Fibroblast of peridontal ligament (primary cell): ENCODE data around the gene FXYD5.
"Not testable (repeated sequence)": the region's sequence is repeated elsewhere in the genome, so short reads cannot be mapped to it uniquely, and the experiment has no call there.

Experiments used
- DNase-seq: peaks from one replicate; pipeline ENCODE4 v3.0.0-alpha.2; 2010; ENCODE audit errors: extremely low read depth

The FXYD5 gene

DNA sequence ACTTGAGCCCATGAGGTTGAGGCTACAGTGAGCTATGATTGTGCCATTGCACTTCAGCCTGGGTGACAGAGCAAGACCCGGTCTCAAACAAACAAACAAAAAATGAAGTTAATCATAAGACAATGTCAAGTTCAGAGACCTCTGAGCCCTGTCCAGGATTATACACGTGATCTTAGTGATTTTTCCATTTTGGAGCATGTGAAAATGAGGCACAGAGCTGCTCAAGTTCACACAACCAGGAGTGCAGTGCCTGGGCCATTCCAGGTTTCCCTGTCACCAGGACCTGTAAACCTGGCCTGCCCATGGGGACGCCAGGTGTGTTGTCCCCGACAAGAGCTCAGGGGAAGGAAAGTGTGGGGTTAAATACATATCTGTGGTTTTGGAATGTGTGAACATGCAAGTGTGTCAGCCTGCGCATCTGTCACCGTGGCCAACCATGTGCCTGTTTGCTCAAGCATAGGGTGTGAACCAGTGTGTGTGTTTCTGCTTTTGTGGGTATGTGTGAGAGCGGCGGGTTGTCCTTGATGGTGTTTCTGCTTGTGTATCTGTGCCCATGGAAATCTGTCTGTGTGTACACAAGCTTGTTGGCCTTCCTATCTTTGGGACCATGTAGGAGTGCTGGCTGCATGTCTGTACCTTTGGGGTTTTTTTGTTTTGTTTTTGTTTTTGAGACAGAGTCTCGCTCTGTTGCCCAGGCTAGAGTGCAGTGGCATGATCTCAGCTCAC is 17.4 kb upstream of the FXYD5 start:
- no peak for DNase-seq

DNA sequence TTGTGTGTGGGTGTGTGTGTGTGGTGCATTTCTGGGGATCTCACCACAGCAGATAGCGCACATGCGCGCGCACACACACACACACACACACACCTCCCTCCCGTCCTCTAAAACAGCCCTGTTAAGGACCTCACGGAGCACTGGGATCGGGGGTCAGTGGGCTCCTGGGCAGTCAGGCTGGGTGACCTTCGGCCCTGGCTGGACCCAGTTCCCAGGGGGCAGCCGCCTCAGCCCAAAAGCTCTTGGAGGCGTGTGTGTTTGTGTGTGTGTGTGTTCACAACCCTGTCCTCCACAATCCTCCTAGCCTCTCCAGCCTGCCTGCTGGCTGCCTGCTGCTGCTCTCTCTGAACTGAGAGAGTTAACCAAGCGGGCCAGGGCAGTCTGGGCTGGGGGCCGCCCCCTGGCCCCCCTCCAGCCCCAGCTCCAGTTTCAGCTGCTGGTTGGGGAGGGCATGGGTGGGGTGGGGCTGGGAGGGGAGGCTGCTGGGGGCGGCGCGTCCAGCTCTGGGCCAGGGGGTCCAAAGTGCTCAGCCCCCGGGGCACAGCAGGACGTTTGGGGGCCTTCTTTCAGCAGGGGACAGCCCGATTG is 16.1 kb upstream of the FXYD5 start, which contains the start of gene FXYD1:
FXYD1 (plus strand) TSS at position 520 of the 588 bp plus-strand sequence. CDS start 1,256 bp downstream, outside the sequence.
- DNase-seq: peak; percentile 45

DNA sequence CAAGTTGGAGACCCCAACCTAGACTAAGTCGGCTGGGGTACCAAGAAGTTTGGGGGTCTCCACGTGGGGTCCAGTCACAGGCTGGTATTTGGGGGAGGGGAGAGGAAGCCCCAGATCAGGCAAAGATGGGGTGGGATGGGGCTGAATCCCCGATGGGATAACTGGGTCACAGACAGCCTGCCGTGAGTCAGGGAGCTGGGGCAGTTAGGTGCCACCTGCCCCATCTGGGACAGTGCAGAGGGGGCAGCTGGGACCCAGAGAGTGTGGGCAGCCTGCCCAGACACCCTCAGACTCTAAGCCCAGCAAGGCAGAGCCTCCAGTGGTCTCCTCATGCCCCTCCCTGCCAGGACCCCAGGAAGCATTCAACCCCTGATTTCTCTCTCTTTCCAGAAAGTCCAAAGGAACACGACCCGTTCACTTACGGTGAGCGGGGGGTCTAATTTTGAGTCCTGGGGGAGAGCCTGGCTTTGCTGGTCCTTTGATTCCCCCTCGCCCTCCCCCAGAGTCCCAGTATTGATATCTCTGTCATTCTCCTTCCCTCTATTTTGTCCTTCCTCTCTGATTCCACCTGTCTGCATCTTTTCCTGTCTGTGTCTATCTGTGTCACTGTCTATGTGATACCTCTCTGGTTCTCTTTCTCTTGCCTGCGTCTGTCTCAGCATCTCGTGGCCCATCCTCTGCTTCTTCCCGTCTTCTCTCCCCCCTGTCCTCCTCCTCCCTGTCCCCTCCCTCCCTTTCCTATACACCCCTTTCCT is 14.2 kb upstream of the FXYD5 start:
- DNase-seq: no peak

DNA sequence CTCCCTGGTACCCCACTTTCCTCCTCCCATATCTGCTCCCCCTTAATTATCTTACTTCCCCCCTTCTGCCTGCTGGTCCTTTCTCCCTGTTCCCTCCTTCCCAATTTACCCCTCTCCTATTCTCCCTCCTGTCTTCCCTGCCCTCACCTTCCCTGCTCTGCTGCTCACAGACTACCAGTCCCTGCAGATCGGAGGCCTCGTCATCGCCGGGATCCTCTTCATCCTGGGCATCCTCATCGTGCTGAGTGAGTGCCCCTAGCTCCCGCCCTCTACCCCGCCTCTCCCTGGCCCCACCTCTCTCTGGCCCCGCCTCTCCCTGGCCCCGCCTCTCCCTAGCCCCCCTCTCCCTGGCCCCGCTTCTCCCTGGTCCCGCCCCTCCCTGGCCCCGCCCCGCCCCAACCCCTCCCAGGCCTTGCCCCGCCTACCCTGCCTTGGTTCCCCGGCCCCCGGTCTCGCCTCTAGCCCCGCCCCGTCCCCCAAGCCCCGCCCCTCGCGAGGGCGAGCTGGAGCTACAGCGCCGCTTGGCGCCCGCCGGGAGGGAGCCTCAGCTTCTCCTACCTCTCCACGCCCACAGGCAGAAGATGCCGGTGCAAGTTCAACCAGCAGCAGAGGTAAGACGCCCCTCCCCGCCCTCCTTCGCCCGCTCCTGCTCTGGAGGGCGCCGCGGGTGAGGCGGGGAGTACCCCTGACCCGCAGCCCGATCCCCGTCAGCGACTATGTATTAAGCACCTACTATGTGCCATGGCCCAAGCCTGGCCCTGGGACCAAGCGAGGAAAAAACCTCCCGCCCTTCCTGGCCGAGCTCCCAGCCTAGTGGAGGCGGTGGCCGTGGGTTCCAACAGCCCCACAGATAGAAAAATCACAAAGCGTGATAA is 13.3 kb upstream of the FXYD5 start:
- peak; percentile 76 for DNase-seq

DNA sequence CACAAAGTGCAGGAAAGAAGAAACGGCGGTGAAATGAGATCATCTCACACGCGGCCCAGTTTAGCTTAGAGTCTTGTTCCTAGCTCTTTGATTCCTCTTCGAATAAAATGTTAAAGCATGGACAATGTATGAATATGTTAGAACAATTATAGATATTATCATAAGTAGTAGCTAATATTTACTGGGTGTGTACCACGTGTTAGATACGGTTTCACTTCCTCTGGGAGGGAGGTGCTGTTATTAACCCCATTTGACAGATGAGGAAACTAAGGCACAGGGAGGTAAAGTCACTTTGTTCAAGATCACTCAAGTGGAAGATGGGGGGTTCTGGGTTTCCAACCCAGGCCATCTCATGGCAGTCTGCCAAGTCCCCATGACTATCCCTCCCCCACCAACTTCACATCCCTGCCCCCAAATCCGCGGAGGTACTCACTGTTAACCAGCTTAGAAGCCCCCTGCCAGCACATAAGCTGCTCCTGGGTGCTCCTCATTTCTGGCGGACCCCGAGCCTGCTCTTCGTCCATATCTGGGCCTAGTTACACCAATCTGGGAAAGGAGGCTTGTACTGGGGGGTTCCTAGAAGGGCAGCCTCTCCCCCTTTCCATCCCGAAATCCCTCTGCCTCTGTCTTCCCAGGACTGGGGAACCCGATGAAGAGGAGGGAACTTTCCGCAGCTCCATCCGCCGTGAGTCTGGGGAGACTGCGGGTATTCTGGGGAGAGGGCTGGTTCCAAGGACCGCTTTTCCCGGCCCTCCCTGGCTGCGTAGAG is 12.5 kb upstream of the FXYD5 start:
- no peak for DNase-seq

DNA sequence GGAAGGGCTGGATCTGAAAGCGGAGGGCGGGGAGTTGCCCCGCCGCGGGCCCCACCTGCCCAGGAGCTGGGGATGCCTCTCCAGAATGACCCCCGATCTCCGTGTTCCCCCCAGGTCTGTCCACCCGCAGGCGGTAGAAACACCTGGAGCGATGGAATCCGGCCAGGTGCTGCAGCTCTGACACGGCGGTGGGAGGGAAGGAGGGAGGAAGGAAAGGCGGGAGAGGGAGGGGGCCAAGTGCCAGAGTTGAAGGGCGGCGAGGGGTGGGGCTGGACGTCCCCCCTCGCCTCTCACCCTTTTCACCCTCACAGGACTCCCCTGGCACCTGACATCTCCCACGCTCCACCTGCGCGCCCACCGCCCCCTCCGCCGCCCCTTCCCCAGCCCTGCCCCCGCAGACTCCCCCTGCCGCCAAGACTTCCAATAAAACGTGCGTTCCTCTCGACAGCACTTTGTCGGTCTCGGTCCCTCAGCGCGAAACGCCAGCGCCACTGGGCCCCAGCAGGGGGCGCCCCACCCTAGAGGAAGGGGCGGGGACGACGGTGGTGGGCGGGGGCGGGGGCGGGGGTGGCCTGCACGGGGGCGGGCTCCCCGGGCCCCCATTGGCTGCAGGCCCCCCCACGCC is 11.8 kb upstream of the FXYD5 start:
- DNase-seq: no peak

DNA sequence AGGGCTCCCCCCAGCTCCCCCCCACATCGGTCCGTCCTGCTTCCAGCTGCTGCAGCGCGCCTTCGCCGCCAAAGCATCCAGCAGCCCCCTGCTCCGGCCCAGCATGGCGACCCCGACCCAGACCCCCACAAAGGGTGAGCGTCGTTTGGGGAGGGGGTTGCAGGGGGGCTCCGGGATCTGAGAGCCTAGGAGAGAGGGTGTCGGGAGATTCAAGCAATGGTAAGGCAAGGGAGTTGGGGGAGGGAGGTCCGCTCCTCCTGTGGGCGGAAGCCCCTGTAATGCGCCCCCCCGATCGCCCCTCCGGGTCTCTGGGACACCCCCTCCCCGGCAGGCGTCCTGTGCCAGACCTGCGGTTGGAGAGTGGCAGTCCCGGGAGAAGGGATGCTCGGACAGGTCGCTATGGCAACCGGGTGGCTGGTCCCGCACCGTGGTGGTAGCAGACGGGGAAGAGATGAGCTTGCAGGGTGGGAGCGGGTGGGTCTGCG is 11.3 kb upstream of the FXYD5 start, which contains the start of gene FXYD7:
FXYD7 (plus strand) TSS at position 25 of the 485 bp plus-strand sequence; CDS start at position 104, 79 bp downstream.
- DNase-seq: no peak

DNA sequence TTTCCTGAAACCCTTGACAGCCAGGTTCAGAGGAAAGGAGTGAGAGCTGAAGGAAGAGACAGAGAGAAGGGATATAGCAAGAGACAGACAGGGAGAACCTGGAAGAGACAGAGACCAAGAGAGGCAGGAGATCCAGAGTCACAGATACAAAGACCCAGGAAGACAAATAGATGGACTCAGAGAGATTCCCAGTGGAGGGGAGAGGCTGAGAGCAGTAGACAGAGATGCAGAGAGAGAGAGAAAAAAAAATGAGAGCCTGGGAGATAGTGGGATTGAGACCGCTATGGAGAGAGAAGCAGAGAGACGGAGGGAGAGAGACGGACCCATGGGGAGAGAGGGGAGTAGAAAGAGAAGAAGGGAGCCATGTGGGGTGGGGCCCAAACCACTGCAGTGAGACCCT is 10.7 kb upstream of the FXYD5 start:
- DNase-seq: no peak

DNA sequence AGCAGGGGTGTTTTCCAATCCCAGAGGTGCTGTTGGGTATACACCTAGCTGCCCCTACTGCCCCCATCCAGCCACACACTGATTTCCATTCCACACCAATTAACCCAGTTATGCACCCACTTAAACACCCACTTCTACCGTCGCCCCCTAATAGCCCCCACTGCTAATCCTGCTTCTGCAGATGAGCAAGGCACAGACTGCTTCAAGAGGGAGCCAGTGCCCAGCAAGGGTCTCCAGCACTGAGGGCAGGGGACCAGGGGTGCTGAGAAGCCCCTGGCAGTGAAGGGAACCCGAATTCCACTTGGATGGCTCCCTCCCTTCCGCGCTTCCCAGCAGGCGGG is 10.3 kb upstream of the FXYD5 start:
- no peak for DNase-seq

DNA sequence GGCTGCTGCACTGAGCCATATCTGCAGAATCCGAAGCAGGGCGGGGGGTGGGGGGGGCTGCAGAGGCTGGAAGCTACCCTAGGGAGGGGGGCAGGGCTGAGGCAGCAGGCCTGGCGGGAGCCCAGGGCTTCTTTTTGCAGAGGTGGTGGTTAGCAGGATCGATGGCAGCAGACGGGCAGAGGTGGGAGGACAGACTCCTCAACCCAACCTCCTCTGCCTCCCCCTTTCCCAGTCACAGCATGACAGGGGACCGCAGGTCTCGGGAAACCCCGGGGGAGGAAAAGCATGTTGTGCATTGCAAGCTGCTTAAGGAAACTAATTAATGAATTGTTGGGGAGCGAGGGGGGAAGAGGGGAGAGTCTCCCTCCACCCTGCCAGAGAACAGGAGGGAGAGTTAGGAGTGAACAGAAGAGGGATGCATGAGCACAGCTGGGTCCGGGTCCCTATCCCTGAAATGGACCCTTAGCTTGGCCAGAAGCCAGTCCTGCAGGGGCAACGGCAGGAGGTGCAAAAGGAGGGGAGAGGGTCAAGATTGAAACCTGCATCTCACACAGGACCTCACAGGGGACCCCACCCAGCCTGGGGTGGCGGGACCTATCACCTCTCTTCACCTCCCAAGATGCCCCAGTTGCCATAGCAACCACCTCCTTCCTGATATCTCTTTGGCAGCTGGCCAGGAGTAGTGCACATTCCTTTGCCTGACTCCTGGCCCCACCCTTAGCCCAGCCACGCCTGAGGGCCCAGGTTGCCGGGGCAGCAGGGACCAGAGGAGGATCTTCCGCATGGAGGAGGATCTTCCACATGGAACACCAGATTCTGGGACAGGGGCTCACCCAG is 9.7 kb upstream of the FXYD5 start:
- DNase-seq: no peak

DNA sequence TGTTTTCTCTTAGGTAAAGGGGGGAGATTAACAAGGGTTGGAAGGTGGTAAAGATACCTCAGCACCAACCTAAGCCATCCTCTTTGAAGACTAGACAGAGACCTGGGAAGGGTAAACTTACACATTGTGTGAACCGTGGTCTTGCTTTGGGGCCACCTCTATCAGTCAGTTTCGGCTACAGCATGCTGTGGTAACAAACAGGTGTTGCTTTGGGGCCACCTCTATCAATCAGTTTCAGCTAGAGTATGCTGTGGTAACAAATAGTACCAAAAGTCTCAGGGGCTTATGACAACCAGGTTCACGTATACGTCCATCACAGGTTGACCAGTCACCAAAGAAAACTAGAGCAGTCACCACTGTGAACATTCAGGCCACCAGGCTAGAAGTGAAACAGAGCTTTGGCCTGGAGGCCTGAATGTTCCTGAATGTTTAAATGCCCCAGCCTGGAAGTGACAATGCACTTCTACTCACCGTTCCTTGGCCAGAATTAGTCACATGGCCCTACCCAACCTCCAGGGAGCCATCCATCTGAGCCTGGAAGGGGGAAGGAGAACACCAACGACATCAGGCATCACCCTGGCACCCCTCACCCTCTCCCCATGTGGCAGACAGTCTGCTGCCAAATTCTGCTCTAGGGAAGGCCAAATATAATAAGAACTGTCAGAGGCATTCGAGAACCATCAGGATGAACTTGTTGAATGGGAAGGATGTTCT is 7.6 kb upstream of the FXYD5 start:
- DNase-seq: no peak

DNA sequence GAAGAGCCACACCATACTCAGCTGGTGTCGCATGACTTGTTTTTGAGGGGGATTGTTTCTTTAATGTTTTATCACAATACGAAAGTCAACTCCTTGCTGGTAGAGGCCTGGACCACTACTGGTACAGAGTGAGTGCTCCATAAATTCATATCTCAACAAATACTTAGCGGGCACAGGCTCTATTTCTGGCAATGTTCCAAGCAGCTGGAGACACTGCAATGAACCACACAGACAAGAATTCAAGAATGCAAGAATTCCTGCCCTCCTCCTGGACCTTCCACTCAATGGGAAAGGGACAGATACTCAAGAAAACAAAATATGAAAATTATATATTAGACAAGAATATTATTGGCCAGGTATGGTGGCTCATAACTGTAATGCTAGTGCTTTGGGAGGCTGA is 5.1 kb upstream of the FXYD5 start:
- DNase-seq: no peak

DNA sequence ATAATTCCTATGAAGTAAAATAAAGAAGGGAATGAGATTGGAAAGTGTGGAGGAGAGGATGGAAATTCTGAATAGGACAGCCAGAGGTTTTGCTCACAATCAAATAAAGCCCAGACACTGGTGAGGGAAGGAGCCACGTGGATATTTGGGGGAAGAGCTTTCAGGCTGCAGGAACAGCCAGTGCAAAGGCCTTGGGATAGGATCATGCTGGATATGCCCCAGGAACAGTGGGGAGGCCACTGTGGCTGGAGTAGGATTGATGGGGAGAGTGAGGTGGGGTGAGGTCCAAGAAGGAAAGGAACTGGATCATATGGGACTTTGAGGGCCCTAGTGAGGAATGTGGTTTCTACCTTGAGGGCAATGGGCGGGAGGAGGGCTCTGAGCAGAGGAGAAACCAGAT is 4.1 kb upstream of the FXYD5 start:
- no peak for DNase-seq

DNA sequence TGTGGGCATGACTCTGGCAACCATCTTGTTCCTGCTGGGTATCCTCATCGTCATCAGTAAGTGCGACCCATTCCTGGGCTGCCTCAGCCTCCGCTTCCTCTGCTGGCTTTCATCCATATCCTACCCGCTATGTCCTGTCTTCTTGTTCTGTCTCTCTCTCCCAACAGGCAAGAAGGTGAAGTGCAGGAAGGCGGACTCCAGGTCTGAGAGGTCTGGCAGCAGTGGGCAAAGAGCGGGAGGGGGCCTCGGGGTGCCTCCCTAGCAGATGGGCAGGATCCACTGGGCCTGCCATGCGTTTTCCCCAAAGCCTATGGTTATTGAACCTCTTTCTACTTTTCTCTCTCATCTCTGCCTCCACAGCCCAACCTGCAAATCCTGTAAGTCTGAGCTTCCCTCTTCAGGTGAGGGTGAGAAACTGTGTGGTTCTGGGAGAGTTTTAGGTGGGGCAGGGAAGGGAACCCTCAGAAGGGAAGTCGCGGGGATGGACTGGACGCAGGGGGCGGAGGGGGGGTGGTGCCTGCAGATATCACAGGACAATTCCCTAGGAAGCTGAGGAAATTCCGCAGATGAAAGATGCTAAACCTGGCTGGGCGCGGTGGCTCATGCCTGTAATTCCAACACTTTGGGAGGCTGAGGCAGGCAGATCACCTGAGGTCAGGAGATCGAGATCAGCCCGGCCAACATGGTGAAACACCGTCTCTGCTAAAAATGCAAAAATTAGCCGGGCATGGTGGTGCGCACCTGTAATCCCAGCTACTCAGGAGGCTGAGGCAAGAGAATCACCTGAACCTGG is 3.1 kb upstream of the FXYD5 start:
- no peak for DNase-seq

DNA sequence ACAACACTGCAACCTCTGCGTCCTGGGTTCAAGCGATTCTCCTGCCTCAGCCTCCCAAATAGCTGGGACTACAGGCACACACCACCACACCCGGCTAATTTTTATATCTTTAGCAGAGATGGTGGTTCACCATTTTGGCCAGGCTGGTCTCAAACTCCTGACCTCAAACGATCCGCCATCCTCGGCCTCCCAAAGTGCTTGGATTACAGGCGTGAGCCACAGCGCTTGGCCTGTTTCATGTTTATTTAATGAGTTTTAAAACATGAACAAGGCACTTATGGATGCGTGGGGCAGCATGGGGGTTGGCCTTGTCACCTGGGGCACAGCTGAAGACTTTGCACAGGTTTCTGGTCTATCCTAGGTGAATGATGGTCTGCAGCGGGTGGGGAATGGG is 1.4 kb upstream of the FXYD5 start:
- DNase-seq: not testable (repeated sequence)

DNA sequence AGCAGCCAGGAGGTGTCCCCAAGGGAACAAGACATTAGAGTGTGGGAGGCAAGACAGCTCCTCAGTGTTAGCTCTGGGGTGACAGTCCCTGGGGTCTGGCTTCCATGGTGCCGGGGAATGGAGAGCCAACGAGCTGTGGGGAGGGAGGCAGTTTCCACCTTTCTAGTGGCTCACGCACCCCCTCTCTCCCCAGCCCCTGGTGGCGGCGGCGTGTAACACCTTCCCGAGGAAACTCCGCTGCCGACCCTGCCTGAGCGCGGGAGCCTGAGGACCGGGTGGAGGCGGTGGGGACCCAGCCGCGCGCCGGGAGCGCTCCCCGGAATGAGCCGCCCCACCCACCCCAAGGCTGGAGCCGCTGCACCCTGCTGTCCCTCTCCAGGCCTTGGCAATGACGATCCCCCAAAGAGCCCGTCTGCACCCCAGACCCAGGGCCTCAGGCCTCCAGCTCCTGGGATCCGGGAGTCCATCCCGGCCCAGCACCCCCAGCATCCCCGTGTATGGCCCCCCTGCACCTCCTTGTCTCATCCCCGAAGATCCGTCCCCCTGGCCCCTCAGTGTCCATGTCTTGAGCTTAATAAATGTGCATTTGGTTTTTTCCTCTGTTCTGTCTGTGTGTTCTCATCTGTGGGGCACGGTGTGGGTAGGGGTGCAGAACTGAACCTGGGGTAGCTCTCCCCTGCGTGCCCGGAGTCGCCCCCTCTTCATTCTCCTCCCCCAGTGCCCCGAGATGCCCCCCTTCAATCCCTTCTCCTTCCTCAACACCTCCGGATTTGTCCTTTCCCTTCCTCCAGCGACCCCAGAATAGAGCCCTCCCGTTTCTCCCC is 622 bp upstream of the FXYD5 start:
- peak; percentile 13 for DNase-seq

DNA sequence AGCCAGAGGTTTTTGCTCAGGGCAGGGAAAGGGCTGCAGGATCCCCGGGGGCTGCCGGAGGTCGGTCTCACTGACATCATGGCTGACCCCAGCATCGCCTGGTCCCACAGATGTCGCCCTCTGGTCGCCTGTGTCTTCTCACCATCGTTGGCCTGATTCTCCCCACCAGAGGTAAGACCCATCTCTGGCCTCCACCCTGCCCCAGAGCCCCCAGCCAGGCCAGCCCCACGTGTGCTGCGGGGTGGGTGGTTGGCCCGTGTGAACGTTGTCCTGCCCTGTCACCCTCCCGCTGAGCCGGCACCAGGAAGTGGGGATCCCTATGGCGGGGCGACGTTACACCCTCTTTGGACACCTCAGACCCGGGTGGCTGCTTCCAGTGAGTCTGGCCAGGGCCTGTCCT is 906 bp downstream of the FXYD5 start:
- DNase-seq: no peak
